Activated CD4-positive, alpha-beta memory T cell treated with anti-CD3 and anti-CD28 coated beads for 36 hours (primary cell): ENCODE results near the gene LITAF. TPM values are rescaled to one million over a fixed set of nuclear protein-coding genes. Genes with fewer than 3 reads are reported as not detected.

ENCODE experiments used
- CTCF ChIA-PET: fragments of 350-600 bp; sonication (Branson Sonifier 250); formaldehyde crosslinking; loops from one replicate; lab custom pipeline; 2021; ENCODE audit warnings: antibody characterized with exemption, inconsistent platforms; lab: Charles Lee
- POLR2A ChIA-PET: fragments of 350-600 bp; sonication (Branson Sonifier 250); formaldehyde crosslinking; loops from one replicate; lab custom pipeline; 2021; ENCODE audit warnings: antibody characterized with exemption; lab: Charles Lee
- DNase-seq: peaks from one replicate; pipeline ENCODE4 v3.0.0-alpha.2; 2020
- H3K27ac Mint-ChIP-seq: one replicate; pipeline ENCODE4 v1.8.0; 2021; ENCODE audit warnings: mixed read lengths
- H3K27me3 Mint-ChIP-seq: one replicate; pipeline ENCODE4 v1.8.0; 2021; ENCODE audit warnings: mixed read lengths
- H3K36me3 Mint-ChIP-seq: one replicate; pipeline ENCODE4 v1.8.0; 2021; ENCODE audit warnings: mixed read lengths
- H3K4me1 Mint-ChIP-seq: one replicate; pipeline ENCODE4 v1.8.0; 2021; ENCODE audit warnings: low read depth, mixed read lengths
- H3K4me3 Mint-ChIP-seq: one replicate; pipeline ENCODE4 v1.8.0; 2021; ENCODE audit warnings: mild to moderate bottlenecking, mixed read lengths
- H3K9me3 Mint-ChIP-seq: one replicate; pipeline ENCODE4 v1.8.0; 2021; ENCODE audit warnings: mixed read lengths
- intact Hi-C: fragments of 100-400 bp; cut with micrococcal nuclease; formaldehyde crosslinking; loops from one replicate; pipeline ENCODE4 v1.15.1; 2023
- total RNA-seq, 2 experiments: library from RNA; stranded (reverse); gene quantifications; one replicate each; pipeline ENCODE4 v1.2.3, GENCODE V29; 2021

The LITAF gene
- total RNA-seq, 2 experiments from 2014 or later: 130 to 134 TPM

- intact Hi-C loops: no loop called here
- Mint-ChIP-seq H3K27ac (no peak overlapping the region), H3K27me3 (no peaks in the 10 kb centered on the region), H3K4me1 (peaks cover 2% of the 10 kb centered on the region), H3K4me3 (no peak overlapping the region), H3K36me3 (peaks cover under 1% of the 10 kb centered on the region), H3K9me3 (no peaks in the 10 kb centered on the region)
- DNase-seq: no peak
- POLR2A ChIA-PET: no interaction called here
- CTCF ChIA-PET: interaction anchor here (1.2 kb wide), 1 partner anchor 10 kb away, joined by 3 read pairs; no protein-coding TSS in a partner anchor
Observed at GRCh38 chr16:11542069-11542744, 44.5 kb downstream of the LITAF start.

GRCh38 chr16:11539641-11540050 lies 47.1 kb downstream of the LITAF start:
- DNase-seq: no peak
- H3K27me3 Mint-ChIP-seq: no peaks in the 10 kb centered on the region
- no peak overlapping the region for H3K27ac Mint-ChIP-seq
- no peak overlapping the region for H3K4me3 Mint-ChIP-seq
- no peaks in the 10 kb centered on the region for H3K9me3 Mint-ChIP-seq
- ChIA-PET POLR2A (no interaction called here), CTCF (interaction anchor here (0.7 to 2.6 kb wide), 3 partner anchors 8 to 175 kb away, joined by 3 to 11 read pairs (median 5); no protein-coding TSS in a partner anchor)
- no peaks in the 10 kb centered on the region for H3K36me3 Mint-ChIP-seq
- H3K4me1 Mint-ChIP-seq: peaks cover 2% of the 10 kb centered on the region
- intact Hi-C loops: loop anchor here (10.0 kb wide), 1 partner anchor 575 kb away; no protein-coding TSS in a partner anchor

DNA sequence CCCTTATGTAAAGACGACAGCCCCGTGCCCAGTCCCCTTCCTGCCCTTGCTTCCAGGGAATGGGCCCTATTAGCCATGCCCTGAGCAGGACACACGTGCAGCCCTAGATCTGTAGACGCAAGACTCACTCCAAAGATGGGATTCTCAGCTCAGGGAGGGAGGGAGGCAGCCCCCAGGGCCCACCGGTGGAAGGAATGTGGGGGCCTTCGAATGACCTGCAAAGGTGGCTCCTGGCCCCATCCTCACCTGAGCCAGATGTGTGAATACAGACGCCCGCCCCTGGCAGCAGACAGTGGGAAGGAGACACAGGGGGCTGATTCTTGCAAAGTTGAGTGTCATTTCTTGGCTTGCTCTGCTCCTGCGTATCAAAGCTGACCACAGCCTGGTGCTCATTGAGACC lies 47.8 kb downstream of the LITAF start:
- Mint-ChIP-seq H3K4me3 (no peak overlapping the region), H3K4me1 (peaks cover 2% of the 10 kb centered on the region), H3K27ac (no peak overlapping the region), H3K36me3 (no peaks in the 10 kb centered on the region), H3K9me3 (no peaks in the 10 kb centered on the region), H3K27me3 (no peaks in the 10 kb centered on the region)
- CTCF ChIA-PET: interaction anchor here (1.3 to 2.6 kb wide), 2 partner anchors 9 to 176 kb away, joined by 3 to 11 read pairs; no protein-coding TSS in a partner anchor
- POLR2A ChIA-PET: no interaction called here
- DNase-seq: no peak
- intact Hi-C loops: loop anchor here (10.0 kb wide), 1 partner anchor 574 kb away; no protein-coding TSS in a partner anchor

- Mint-ChIP-seq H3K36me3 (no peaks in the 10 kb centered on the region), H3K27ac (no peak overlapping the region), H3K4me1 (peaks cover 2% of the 10 kb centered on the region), H3K4me3 (no peak overlapping the region), H3K27me3 (no peaks in the 10 kb centered on the region), H3K9me3 (no peaks in the 10 kb centered on the region)
- POLR2A ChIA-PET: no interaction called here
- no peak for DNase-seq
- intact Hi-C loops: loop anchor here (10.0 kb wide), 1 partner anchor 571 kb away; no protein-coding TSS in a partner anchor
- CTCF ChIA-PET: interaction anchor here (0.7 to 1.6 kb wide), 3 partner anchors 10 to 586 kb away, joined by 3 to 6 read pairs (median 5); no protein-coding TSS in a partner anchor
Observed at GRCh38 chr16:11536104-11536866, 50.4 kb downstream of the LITAF start.

GRCh38 chr16:11535494-11535893 lies 51.2 kb downstream of the LITAF start:
- DNase-seq: no peak
- Mint-ChIP-seq H3K9me3 (no peaks in the 10 kb centered on the region), H3K27ac (no peak overlapping the region), H3K27me3 (no peaks in the 10 kb centered on the region), H3K4me1 (peaks cover 2% of the 10 kb centered on the region), H3K36me3 (no peaks in the 10 kb centered on the region), H3K4me3 (no peak overlapping the region)
- ChIA-PET POLR2A (no interaction called here), CTCF (interaction anchor here (0.9 to 1.6 kb wide), 3 partner anchors 11 to 179 kb away, joined by 3 to 8 read pairs (median 3); no protein-coding TSS in a partner anchor)
- intact Hi-C loops: loop anchor here (10.0 kb wide), 1 partner anchor 571 kb away; no protein-coding TSS in a partner anchor

DNA sequence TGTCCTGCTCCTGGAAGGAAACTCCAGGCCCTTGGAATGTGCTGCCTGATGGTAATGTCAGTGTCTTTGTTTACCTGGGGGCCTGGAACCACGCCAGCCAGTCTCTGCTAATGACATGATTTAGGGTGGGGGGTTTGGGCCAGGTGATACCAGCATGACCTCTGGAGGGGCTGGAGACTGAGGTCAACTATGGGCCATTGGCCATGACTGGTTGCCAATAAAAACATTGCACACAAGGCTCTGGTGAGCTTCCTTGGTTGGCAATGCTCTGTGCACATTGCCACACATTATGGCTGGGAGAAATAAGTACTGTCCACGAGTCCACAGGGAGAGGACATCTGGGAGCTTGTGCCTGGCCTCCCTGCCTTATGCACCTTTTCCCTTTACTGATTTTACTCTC lies 52.5 kb downstream of the LITAF start:
- CTCF ChIA-PET: interaction anchor here (0.6 to 1.6 kb wide), 5 partner anchors 10 to 593 kb away, joined by 3 to 8 read pairs (median 3); no protein-coding TSS in a partner anchor
- intact Hi-C loops: loop anchor here (5.0 to 10.0 kb wide), 2 partner anchors 127 to 569 kb away; no protein-coding TSS in a partner anchor
- Mint-ChIP-seq H3K27ac (no peak overlapping the region), H3K4me1 (no peaks in the 10 kb centered on the region), H3K27me3 (no peaks in the 10 kb centered on the region), H3K4me3 (no peak overlapping the region), H3K9me3 (no peaks in the 10 kb centered on the region), H3K36me3 (no peaks in the 10 kb centered on the region)
- no peak for DNase-seq
- POLR2A ChIA-PET: no interaction called here

DNA sequence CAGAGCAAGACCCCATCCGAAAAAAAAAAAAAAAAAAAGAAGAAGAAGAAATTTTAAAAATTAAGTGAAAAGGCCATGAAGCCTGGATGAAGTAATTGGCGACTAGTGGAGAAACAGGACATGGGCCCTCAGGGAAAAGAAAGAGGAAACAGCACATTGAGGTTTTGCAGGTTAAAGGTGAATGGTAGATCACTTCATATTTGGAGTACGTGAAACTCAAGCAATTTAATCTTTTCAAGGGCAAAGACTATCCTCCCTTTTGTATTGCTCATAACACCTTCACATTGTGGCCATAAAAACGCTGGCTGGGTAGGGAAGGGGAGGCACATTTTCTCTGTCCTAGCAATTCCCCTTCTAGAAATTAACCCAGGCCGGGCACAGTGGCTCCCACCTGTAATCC lies 53.1 kb downstream of the LITAF start:
- ChIA-PET CTCF (interaction anchor here (0.6 to 4.1 kb wide), 3 partner anchors 83 to 204 kb away, joined by 3 to 65 read pairs (median 3); no protein-coding TSS in a partner anchor), POLR2A (no interaction called here)
- Mint-ChIP-seq H3K36me3 (no peaks in the 10 kb centered on the region), H3K4me3 (no peak overlapping the region), H3K9me3 (no peaks in the 10 kb centered on the region), H3K27me3 (no peaks in the 10 kb centered on the region), H3K4me1 (no peaks in the 10 kb centered on the region), H3K27ac (no peak overlapping the region)
- intact Hi-C loops: loop anchor here (5.0 to 10.0 kb wide), 2 partner anchors 126 to 569 kb away; no protein-coding TSS in a partner anchor
- DNase-seq: no peak

DNA sequence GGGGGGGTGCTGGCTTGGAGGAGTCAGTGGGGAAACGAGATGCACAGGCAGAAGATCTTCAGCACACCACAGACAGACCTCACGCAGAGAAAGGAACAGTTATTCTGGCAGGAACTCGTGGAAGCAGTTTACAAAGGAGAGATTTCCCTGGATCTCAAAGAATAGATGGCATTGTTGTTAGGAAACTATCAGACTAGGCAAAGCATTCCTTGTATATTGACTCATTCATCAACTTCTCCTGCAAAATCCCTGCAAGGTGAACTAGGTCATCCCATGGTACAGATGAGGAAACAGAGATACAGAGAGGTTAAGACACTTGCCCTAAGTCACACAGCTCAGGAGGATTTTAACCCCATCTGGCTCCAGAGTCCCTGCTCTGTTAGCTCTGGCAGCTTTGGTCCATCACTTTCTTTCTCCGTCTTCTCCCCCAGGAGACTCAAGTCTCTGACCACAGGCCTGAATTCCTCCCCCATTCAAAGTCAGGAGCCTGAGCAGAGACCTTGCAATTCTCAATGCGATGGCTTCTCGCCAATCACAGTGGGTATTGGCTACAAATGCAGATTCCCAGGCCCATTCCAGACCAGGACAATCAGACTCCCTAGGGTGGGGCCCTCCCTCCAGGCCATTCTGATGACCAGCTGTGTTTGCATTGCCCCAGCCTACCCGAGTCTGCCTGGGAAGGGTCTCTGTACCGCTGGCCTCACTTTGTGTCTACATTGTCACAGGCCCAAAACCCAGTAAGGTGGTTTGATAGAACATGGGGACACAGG lies 56.4 kb downstream of the LITAF start:
- Mint-ChIP-seq H3K4me3 (no peak overlapping the region), H3K9me3 (no peaks in the 10 kb centered on the region), H3K27me3 (no peaks in the 10 kb centered on the region), H3K4me1 (no peaks in the 10 kb centered on the region), H3K27ac (no peak overlapping the region), H3K36me3 (no peaks in the 10 kb centered on the region)
- intact Hi-C loops: loop anchor here (5.0 to 10.0 kb wide), 2 partner anchors 123 to 566 kb away; no protein-coding TSS in a partner anchor
- CTCF ChIA-PET: interaction anchor here (0.7 to 4.1 kb wide), 8 partner anchors 8 to 566 kb away, joined by 3 to 65 read pairs (median 4); no protein-coding TSS in a partner anchor
- POLR2A ChIA-PET: no interaction called here
- DNase-seq: no peak

GRCh38 chr16:11529285-11529684 lies 57.4 kb downstream of the LITAF start:
- Mint-ChIP-seq H3K4me3 (no peak overlapping the region), H3K27me3 (no peaks in the 10 kb centered on the region), H3K9me3 (no peaks in the 10 kb centered on the region), H3K36me3 (no peaks in the 10 kb centered on the region), H3K27ac (no peak overlapping the region), H3K4me1 (no peaks in the 10 kb centered on the region)
- ChIA-PET POLR2A (no interaction called here), CTCF (interaction anchor here (1.1 to 2.7 kb wide), 2 partner anchors 9 to 113 kb away, joined by 3 to 14 read pairs; no protein-coding TSS in a partner anchor)
- DNase-seq: no peak
- intact Hi-C loops: no loop called here

- Mint-ChIP-seq H3K27me3 (no peaks in the 10 kb centered on the region), H3K27ac (no peak overlapping the region), H3K9me3 (no peaks in the 10 kb centered on the region), H3K36me3 (no peaks in the 10 kb centered on the region), H3K4me1 (no peaks in the 10 kb centered on the region), H3K4me3 (no peak overlapping the region)
- ChIA-PET CTCF (interaction anchor here (0.9 to 2.7 kb wide), 2 partner anchors 114 to 186 kb away, joined by 4 to 14 read pairs; no protein-coding TSS in a partner anchor), POLR2A (no interaction called here)
- DNase-seq: no peak
- intact Hi-C loops: no loop called here
Observed at GRCh38 chr16:11528053-11528452, 58.7 kb downstream of the LITAF start.

DNA sequence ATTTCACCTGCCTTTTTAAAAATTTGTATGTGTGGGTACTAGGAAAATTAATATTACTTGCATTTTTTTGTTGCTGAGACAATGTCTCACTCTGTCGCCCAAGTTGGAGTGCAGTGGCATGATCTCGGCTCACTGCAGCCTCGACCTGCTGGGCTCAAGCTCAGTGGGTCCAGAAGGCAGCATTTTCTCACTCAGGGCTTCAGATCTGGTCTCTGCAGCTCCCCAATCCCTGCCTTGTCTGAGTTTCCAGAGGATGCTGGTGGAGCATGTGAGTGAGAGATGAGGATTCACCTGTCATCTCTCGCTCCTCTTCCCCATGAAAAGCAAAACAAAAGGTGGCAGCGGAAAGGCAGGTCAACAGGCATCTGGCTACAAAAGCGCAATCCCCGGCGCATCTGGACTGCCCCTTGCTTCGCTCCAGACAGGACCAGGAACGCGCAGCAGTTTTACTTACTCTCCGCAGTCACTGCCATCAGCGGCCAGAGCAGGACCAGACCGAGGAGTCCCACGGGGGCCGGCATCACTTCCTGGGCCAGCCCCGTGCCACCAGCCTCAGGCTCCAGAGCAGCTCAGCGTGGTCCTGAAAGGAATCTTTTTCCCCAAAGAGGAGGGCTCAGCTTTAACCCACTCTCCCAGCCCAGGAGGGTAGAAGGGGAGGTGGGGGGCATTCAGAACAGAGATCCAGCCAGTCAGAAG lies 59.9 kb downstream of the LITAF start:
- CTCF ChIA-PET: interaction anchor here (2.7 kb wide), 1 partner anchor 115 kb away, joined by 14 read pairs; no protein-coding TSS in a partner anchor
- POLR2A ChIA-PET: no interaction called here

More for the DNA sequence above, 59.9 kb downstream of the LITAF start:
- Mint-ChIP-seq H3K9me3 (peaks cover under 1% of the 10 kb centered on the region), H3K36me3 (no peaks in the 10 kb centered on the region), H3K4me3 (no peak overlapping the region), H3K4me1 (no peaks in the 10 kb centered on the region), H3K27me3 (no peaks in the 10 kb centered on the region), H3K27ac (no peak overlapping the region)
- intact Hi-C loops: no loop called here
- no peak for DNase-seq
